GM19239 (cell line): ENCODE measurements around the gene BTRC.

ENCODE experiments used
- DNase-seq: peaks from one replicate; pipeline ENCODE4 v3.0.0; 2011; ENCODE audit warnings: low spot score; ENCODE audit not compliant: insufficient read length
- FAIRE-seq: peaks from 2 replicates; lab custom pipeline; 2011; peaks lifted over from hg19 to GRCh38; lab: Jason Lieb, UNC

BTRC gene

DNA sequence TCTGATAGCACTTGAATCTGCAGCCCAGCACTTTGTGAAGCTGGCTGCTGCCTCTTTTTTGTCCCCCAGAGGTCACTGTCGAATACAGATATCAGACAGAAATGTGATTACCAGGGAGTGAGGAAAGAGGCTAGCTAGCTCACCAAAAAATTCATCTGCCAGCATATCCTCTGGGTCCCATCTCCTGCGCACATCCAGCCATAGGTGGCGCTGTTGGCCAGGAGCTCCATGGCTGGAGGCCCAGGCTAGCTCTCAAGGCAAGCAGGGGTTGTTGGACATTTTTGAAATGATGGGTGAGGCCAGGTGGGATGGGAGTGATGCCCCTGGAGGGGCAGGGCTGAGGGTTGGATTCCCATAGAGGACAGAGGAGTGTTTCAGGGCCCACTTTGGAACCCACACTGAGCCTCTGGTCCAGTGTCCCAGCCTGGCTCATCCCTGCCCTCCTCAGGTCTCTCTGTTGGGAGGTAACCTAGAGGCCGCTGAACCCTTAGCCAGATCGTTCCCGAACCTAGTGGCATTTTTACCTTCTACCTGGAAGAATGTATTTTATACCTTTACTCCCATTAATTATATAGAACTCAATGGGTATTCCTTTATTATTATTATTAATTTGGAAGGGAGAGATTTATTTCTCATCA is 248.9 kb downstream of the BTRC start:
- DNase-seq (peak; percentile 46), FAIRE-seq (peak; percentile 72)
